GM18858 (cell line): ENCODE results near the gene CREBZF.
"Not testable (repeated sequence)": the region's sequence is repeated elsewhere in the genome, so short reads cannot be mapped to it uniquely, and the experiment has no call there.

Experiments used
- ATAC-seq: cut with Tn5 transposase; IDR thresholded peaks from one replicate; pipeline ENCODE4 v1.9.1; 2021; ENCODE audit not compliant: unreplicated experiment

CREBZF gene

DNA sequence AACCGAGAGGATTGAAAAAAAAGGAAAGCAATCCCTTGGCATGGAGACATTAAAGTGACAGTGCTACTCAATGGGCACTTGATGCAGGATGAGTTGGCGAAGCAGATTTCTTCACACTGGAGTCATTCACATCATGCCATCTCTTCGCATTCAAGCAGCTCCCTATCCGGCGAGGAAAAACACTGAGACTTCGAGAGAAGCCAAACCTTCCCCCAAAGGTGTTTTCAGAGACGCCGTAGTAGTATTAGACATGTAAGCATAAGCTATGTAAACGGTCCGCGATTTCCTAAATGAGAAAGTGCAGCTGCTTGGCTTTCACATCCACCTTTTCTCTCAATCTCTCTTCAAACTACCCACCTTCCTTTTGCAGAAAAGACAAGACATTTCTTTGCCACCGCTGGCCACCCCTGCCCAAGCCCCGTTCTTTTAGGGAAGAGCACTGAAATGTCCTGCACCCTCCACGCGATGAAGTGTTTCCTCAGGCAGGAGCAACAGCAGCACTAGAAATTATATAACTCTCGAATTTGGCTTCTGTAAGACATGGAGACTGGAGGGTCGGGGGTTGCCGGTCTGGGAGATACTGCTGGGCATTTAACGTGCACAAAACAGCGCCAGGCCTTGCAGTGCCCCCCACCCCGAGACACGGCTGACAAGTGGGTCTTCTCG lies 37.5 kb downstream of the CREBZF start, which contains the start of gene DLG2:
DLG2 (minus strand) TSS at position 13 of the 666 bp plus-strand sequence.
- no peak for ATAC-seq

DNA sequence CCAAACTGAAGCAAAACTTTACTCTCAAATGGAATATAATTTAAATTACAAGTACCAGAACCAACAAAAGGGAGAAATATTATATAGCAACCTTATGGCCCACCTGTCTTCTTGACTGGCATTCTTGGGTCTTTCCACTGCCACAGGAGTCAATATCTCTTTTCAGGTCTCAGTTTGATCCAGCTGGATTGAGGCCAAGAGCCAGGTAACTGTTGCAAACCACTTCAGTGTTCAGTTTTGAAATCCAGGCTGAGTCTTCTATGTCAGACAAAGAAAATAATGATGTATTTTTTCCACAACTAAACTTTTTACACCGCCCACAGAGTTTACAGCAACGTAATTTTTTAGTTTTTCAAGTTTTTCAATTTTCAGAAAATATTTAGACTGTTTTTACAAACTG lies 38.4 kb downstream of the CREBZF start:
- ATAC-seq: no peak

DNA sequence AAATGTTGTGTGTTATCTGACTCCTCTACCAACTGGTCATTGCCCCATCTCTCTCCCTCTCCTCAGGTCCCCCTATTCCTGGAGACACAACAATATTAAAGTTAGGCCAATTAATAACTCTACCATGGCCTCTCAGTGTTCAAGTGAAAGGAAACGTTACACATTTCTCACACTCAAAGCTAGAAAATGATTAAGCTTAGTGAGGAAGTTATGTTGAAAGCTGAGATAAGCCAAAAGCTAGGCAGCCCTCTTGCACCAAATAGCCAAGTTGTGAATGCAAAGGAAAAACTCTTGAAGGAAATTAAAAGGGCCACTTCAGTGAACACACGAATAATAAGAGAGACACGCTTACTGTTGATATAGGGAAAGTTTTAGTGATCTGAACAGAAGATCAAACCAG lies 44.7 kb downstream of the CREBZF start:
- no peak for ATAC-seq

DNA sequence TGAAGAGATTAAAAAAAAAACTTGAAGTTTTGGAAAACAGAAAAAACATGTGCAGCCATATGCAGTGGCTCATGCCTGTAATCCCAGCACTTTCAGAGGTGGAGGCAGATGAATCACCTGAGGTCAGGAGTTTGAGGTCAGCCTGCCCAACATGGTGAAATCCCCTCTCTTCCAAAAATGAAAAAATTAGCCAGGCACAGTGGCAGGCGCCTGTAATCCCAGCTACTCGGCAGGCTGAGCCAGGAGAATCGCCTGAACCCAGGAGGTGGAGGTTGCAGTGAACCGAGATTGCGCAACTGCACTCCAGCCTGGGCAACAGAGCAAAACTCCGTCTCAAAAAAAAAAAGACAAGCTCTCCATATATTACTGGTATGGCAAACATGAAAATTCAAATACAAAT lies 45.4 kb downstream of the CREBZF start:
- ATAC-seq: no peak

DNA sequence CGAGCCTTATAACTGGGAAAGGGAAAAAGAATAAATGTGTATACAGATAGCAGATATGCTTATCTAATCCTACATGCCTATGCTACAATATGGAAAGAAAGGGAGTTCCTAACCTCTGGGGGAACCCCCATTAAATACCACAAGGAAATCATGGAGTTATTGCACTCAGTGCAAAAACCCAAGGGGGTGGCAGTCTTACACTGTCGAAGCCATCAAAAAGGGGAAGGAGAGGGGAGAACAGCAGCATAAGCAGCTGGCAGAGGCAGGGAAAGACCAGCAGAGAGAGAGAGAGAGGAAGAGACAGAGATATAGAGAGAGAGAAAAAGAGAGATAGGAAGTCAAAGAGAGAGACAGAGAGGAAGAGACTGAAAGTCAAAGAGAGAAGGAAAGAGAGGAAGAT lies 53.3 kb downstream of the CREBZF start:
- ATAC-seq: not testable (repeated sequence)
